ENCODE measurements around the gene GABPA.
"Not testable (repeated sequence)": the region's sequence is repeated elsewhere in the genome, so short reads cannot be mapped to it uniquely, and the experiment has no call there.

GABPA gene

DNA sequence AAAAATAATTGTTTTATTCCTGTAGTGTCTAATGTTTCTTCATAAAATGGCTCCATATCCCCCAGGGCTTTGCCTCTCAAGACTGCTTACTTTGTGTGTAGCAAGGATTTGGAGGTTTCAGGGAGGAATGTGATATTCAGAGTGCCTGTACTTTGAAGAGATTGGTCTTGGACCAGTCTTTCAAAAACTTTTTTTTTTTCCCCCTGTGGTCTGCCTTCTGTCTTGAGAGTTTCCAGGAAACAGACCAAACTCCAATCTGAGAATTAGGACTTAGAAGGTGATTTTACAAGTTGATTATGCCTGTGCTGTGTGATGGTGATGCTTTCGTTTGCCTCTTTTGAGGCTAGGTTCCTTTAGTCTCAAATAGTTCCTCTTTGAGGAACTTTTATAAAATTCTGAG, 25.9 kb downstream of the GABPA start:
- no peak for DNase-seq
- Mint-ChIP-seq H3K9me3 (no peaks in the 10 kb centered on the region), H3K27me3 (no peaks in the 10 kb centered on the region), H3K4me3 (no peak overlapping the region), H3K36me3 (ENCODE audit: low read depth) (peaks cover 90% of the 10 kb centered on the region), H3K27ac (peak overlapping the region; percentile 84), H3K4me1 (ENCODE audit: low read depth) (peaks cover 32% of the 10 kb centered on the region)

DNA sequence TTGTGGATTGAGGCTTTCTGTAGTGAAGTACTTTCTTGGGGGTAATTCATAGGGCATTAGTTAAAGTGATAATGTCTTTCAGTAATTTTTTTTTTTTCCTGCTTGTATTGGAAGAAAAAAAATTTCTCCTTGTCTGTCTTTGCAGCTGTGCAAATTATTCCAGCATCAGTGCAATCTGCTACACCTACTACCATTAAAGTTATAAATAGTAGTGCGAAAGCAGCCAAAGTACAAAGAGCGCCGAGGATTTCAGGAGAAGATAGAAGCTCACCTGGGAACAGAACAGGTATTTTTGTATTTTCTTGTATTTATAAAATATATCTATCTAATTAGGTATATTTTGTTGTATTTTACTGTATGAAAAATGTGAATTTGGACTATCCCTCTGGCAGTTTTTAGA, 29.3 kb downstream of the GABPA start:
- Mint-ChIP-seq H3K27ac (no peak overlapping the region), H3K27me3 (no peaks in the 10 kb centered on the region), H3K4me3 (no peak overlapping the region), H3K9me3 (no peaks in the 10 kb centered on the region), H3K4me1 (ENCODE audit: low read depth) (peaks cover 16% of the 10 kb centered on the region), H3K36me3 (ENCODE audit: low read depth) (peaks cover 91% of the 10 kb centered on the region)
- no peak for DNase-seq

GRCh38 chr21:25767921-25768320, 33.1 kb downstream of the GABPA start:
- no peak for DNase-seq
- Mint-ChIP-seq H3K4me3 (no peak overlapping the region), H3K36me3 (ENCODE audit: low read depth) (peaks cover 69% of the 10 kb centered on the region), H3K4me1 (ENCODE audit: low read depth) (peaks cover 8% of the 10 kb centered on the region), H3K27me3 (no peaks in the 10 kb centered on the region), H3K9me3 (no peaks in the 10 kb centered on the region), H3K27ac (no peak overlapping the region)

- H3K4me3 Mint-ChIP-seq: no peak overlapping the region
- peaks cover 24% of the 10 kb centered on the region for H3K36me3 Mint-ChIP-seq (ENCODE audit: low read depth)
- DNase-seq: no peak
- H3K4me1 Mint-ChIP-seq (ENCODE audit: low read depth): peaks cover 10% of the 10 kb centered on the region
- no peaks in the 10 kb centered on the region for H3K9me3 Mint-ChIP-seq
- peak overlapping the region; percentile 69 for H3K27ac Mint-ChIP-seq
- no peaks in the 10 kb centered on the region for H3K27me3 Mint-ChIP-seq
These were observed 37.9 kb downstream of the GABPA start for GRCh38 chr21:25772686-25773085.

- peaks cover 10% of the 10 kb centered on the region for H3K4me1 Mint-ChIP-seq (ENCODE audit: low read depth)
- no peak overlapping the region for H3K27ac Mint-ChIP-seq
- H3K9me3 Mint-ChIP-seq: no peaks in the 10 kb centered on the region
- peaks cover 3% of the 10 kb centered on the region for H3K36me3 Mint-ChIP-seq (ENCODE audit: low read depth)
- H3K27me3 Mint-ChIP-seq: no peaks in the 10 kb centered on the region
- DNase-seq: no peak
- H3K4me3 Mint-ChIP-seq: no peak overlapping the region
These were observed 41.7 kb downstream of the GABPA start for GRCh38 chr21:25776440-25776839.

DNA sequence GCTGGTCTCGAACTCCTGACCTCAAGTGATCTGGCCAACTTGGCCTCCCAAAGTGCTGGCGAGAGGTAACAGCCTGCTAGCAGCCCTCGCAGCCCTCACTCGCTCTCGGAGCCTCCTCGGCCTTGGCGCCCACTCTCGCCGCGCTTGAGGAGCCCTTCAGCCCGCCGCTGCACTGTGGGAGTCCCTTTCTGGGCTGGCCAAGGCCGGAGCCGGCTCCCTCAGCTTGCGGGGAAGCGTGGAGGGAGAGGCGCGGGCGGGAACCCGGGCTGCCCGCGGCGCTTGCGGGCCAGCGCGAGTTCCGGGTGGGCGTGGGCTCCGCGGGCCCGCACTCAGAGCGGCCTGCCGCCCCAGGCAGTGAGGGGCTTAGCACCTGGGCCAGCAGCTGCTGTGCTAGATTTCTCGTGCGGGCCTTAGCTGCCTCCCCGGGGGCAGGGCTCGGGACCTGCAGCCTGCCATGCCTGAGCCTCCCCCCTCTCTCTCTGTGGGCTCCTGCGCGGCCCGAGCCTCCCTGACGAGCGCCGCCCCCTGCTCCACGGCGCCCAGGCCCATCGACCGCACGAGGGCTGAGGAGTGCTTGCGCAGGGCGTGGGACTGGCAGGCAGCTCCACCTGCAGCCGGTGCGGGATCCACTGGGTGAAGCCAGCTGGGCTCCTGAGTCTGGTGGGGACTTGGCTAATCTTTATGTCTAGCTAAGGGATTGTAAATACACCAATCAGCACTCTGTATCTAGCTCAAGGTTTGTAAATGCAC, 43.5 kb downstream of the GABPA start:
- H3K27me3 Mint-ChIP-seq; H3K4me3 Mint-ChIP-seq; DNase-seq; H3K27ac Mint-ChIP-seq; H3K9me3 Mint-ChIP-seq; H3K36me3 Mint-ChIP-seq (ENCODE audit: low read depth); H3K4me1 Mint-ChIP-seq (ENCODE audit: low read depth): not testable (repeated sequence)

DNA sequence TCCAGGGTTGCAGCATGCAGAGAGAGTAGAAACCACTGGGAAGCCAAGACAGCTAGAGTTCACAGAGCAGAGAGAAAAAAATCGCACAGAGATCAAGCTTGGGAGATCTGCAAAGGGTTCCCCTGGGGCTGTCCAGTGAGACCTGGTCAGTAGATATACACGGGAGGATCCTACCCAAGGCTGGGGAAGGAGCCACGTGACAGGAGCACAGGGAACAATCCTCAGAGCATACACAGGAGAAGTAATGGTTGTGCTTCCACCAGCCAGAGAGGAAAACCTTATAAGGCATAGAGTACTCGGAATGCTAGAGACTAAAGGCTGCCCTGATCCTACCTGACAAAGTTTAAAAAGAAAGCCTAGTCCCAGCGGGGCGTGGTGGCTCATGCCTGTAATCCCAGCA, 53.9 kb downstream of the GABPA start:
- no peak for DNase-seq

DNA sequence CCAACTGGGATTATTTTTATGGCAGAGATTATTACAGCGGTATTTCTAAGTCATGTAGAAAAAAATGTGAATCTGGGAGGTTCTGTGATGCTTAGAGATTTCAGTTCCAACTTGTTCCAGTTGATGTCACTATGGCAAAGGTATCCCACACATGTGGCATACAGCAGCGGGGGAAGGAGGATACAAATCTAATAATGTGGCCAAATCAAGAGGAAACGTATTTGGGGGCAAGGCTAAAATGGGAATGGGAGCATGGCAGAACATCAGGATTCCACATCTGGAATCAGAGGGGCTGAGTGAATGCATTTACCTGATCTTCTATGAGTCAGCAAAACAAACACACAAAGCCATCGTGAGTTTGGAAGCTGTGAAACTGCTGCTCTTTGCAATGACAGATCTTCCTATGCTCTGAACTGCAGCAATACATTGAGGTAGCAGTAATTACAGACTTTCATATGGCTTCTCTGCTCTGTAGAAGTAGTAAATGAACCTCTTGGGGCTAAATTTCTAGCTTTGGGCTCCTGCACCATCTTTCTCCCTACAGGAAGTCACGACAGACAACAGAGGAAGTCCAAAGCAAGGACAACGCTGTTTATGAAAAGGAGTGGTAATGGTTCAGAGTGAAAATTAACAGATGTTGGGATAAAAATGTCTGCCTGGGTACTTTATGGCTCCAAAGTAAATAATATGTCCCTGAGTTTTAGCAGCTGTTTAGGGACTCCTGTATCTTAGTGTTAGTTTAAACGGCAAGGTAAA, 55.5 kb downstream of the GABPA start:
- H3K27me3 Mint-ChIP-seq: peaks cover 18% of the 10 kb centered on the region
- H3K27ac Mint-ChIP-seq: peak overlapping the region; percentile 70
- peak overlapping the region; percentile 72 for H3K4me3 Mint-ChIP-seq
- H3K9me3 Mint-ChIP-seq: no peaks in the 10 kb centered on the region
- peaks cover 16% of the 10 kb centered on the region for H3K4me1 Mint-ChIP-seq (ENCODE audit: low read depth)
- DNase-seq: no peak
- no peaks in the 10 kb centered on the region for H3K36me3 Mint-ChIP-seq (ENCODE audit: low read depth)

More for the DNA sequence above, 53.9 kb downstream of the GABPA start:
- Mint-ChIP-seq H3K36me3 (ENCODE audit: low read depth) (no peaks in the 10 kb centered on the region), H3K9me3 (no peaks in the 10 kb centered on the region), H3K4me3 (no peak overlapping the region), H3K4me1 (ENCODE audit: low read depth) (peaks cover 16% of the 10 kb centered on the region), H3K27ac (no peak overlapping the region), H3K27me3 (peaks cover 21% of the 10 kb centered on the region)

DNA sequence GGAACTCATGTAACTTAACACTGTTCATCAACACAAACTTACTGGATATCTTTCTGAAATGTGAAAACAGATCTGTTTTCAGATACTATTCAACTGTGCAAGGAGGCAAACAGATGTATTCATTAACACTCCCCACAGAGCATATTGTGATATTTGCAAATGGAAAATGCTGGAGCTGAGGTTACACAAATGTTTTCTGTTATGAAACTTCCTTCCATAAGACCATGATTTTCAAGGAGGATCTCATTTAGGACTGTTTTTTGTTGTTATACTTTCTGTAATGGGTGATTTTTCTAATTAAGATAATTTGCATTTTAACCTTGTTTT, 56.1 kb downstream of the GABPA start:
- peaks cover 16% of the 10 kb centered on the region for H3K4me1 Mint-ChIP-seq (ENCODE audit: low read depth)
- H3K36me3 Mint-ChIP-seq (ENCODE audit: low read depth): no peaks in the 10 kb centered on the region
- DNase-seq: no peak
- peak overlapping the region; percentile 72 for H3K4me3 Mint-ChIP-seq
- peaks cover 14% of the 10 kb centered on the region for H3K27me3 Mint-ChIP-seq
- H3K27ac Mint-ChIP-seq: peak overlapping the region; percentile 70
- H3K9me3 Mint-ChIP-seq: no peaks in the 10 kb centered on the region

GRCh38 chr21:25791319-25791718, 56.5 kb downstream of the GABPA start:
- H3K4me1 Mint-ChIP-seq (ENCODE audit: low read depth): peaks cover 16% of the 10 kb centered on the region
- peaks cover 14% of the 10 kb centered on the region for H3K27me3 Mint-ChIP-seq
- no peaks in the 10 kb centered on the region for H3K9me3 Mint-ChIP-seq
- no peak overlapping the region for H3K4me3 Mint-ChIP-seq
- no peaks in the 10 kb centered on the region for H3K36me3 Mint-ChIP-seq (ENCODE audit: low read depth)
- DNase-seq: no peak
- H3K27ac Mint-ChIP-seq: no peak overlapping the region

GRCh38 chr21:25801217-25802014, 66.6 kb downstream of the GABPA start:
- H3K27ac Mint-ChIP-seq: no peak overlapping the region
- H3K36me3 Mint-ChIP-seq (ENCODE audit: low read depth): no peaks in the 10 kb centered on the region
- no peak overlapping the region for H3K4me3 Mint-ChIP-seq
- DNase-seq: peak; percentile 89
- H3K9me3 Mint-ChIP-seq: no peaks in the 10 kb centered on the region
- peaks cover 6% of the 10 kb centered on the region for H3K4me1 Mint-ChIP-seq (ENCODE audit: low read depth)
- H3K27me3 Mint-ChIP-seq: peaks cover 3% of the 10 kb centered on the region

DNA sequence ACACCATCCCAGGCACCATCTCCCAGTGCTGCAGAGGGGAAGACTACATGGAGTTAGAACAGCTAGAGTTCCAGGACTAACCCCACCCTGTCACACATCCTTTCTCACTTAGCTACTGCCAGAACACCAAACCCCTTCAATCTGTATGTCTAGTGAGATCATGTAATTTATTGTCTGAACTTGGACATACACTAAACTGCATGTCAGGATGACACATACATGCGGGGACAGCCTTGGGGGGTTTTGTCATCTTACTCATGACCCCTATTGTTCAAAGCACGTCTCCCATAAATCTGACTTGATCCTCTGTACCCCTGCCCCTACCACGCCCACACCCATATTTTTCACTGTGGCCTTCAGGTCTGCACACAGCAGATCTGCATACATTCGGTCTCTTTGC, 71.3 kb downstream of the GABPA start:
- H3K9me3 Mint-ChIP-seq: no peaks in the 10 kb centered on the region
- DNase-seq: no peak
- peaks cover 3% of the 10 kb centered on the region for H3K27me3 Mint-ChIP-seq
- H3K36me3 Mint-ChIP-seq (ENCODE audit: low read depth): no peaks in the 10 kb centered on the region
- peaks cover 20% of the 10 kb centered on the region for H3K4me1 Mint-ChIP-seq (ENCODE audit: low read depth)
- no peak overlapping the region for H3K27ac Mint-ChIP-seq
- no peak overlapping the region for H3K4me3 Mint-ChIP-seq

- peaks cover 3% of the 10 kb centered on the region for H3K27me3 Mint-ChIP-seq
- no peak for DNase-seq
- H3K4me1 Mint-ChIP-seq (ENCODE audit: low read depth): peaks cover 15% of the 10 kb centered on the region
- H3K36me3 Mint-ChIP-seq (ENCODE audit: low read depth): no peaks in the 10 kb centered on the region
- no peak overlapping the region for H3K4me3 Mint-ChIP-seq
- H3K9me3 Mint-ChIP-seq: no peaks in the 10 kb centered on the region
- no peak overlapping the region for H3K27ac Mint-ChIP-seq
These were observed 72.4 kb downstream of the GABPA start for GRCh38 chr21:25807191-25807590.

- Mint-ChIP-seq H3K9me3 (no peaks in the 10 kb centered on the region), H3K4me1 (ENCODE audit: low read depth) (peaks cover 15% of the 10 kb centered on the region), H3K27me3 (peaks cover 3% of the 10 kb centered on the region), H3K4me3 (no peak overlapping the region), H3K36me3 (ENCODE audit: low read depth) (no peaks in the 10 kb centered on the region), H3K27ac (no peak overlapping the region)
- no peak for DNase-seq
These were observed 74.2 kb downstream of the GABPA start for GRCh38 chr21:25809013-25809412.

DNA sequence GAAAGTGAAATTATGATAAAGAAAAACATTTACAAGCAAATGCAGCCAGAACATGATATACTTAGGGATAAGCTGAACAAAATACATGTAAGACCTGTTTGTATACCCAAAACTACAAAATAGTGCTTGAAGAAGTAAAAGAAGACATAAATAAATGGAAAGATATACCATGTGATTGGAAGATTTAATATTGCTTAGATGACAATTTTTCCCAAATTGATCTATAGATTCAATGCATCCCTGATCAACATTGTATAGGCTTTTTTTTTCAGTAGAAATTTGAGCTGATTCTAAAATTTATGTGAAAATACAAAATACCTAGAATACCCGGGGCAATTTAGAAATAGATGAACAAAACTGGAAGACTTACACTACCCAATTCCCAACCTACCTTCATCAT, 76.4 kb downstream of the GABPA start:
- no peak for DNase-seq
- H3K27ac Mint-ChIP-seq: no peak overlapping the region
- H3K36me3 Mint-ChIP-seq (ENCODE audit: low read depth): no peaks in the 10 kb centered on the region
- no peaks in the 10 kb centered on the region for H3K27me3 Mint-ChIP-seq
- H3K9me3 Mint-ChIP-seq: no peaks in the 10 kb centered on the region
- H3K4me3 Mint-ChIP-seq: no peak overlapping the region
- H3K4me1 Mint-ChIP-seq (ENCODE audit: low read depth): peaks cover 15% of the 10 kb centered on the region

Measured in activated T-cell treated with anti-CD3 and anti-CD28 coated beads, Interleukin-2, amount 50 U/mL, for 24 hours (primary cell).